CD4-positive, alpha-beta T cell treated with Interleukin-17A for 1 hour (primary cell): ENCODE measurements around the gene TNFRSF11A.

Experiments used
- DNase-seq: peaks from one replicate; pipeline ENCODE4 v3.0.0-alpha.2; 2020

The TNFRSF11A gene

GRCh38 chr18:62325806-62326645 lies 916 bp downstream of the TNFRSF11A start:
- peak; percentile 9 for DNase-seq

GRCh38 chr18:62326646-62327348 lies 1.7 kb downstream of the TNFRSF11A start:
- no peak for DNase-seq

GRCh38 chr18:62327977-62328376 lies 2.9 kb downstream of the TNFRSF11A start:
- DNase-seq = no peak

- no peak for DNase-seq
Observed at GRCh38 chr18:62328586-62329525, 3.7 kb downstream of the TNFRSF11A start.

GRCh38 chr18:62329691-62330454 lies 4.8 kb downstream of the TNFRSF11A start:
- DNase-seq = no peak

- DNase-seq = no peak
Observed at GRCh38 chr18:62330650-62331049, 5.5 kb downstream of the TNFRSF11A start.

- no peak for DNase-seq
Observed at GRCh38 chr18:62331581-62332356, 6.7 kb downstream of the TNFRSF11A start.

GRCh38 chr18:62332431-62332830 lies 7.3 kb downstream of the TNFRSF11A start:
- no peak for DNase-seq

GRCh38 chr18:62332964-62333695 lies 8.0 kb downstream of the TNFRSF11A start:
- no peak for DNase-seq

- DNase-seq = no peak
Observed at GRCh38 chr18:62334120-62334519, 9.0 kb downstream of the TNFRSF11A start.

GRCh38 chr18:62335494-62335893 lies 10.4 kb downstream of the TNFRSF11A start:
- DNase-seq = no peak

GRCh38 chr18:62336618-62337017 lies 11.5 kb downstream of the TNFRSF11A start:
- DNase-seq = no peak

- DNase-seq = no peak
Observed at GRCh38 chr18:62337336-62337735, 12.2 kb downstream of the TNFRSF11A start.

- no peak for DNase-seq
Observed at GRCh38 chr18:62338446-62339105, 13.5 kb downstream of the TNFRSF11A start.

GRCh38 chr18:62339106-62339988 lies 14.2 kb downstream of the TNFRSF11A start:
- no peak for DNase-seq

- DNase-seq = no peak
Observed at GRCh38 chr18:62340996-62341395, 15.9 kb downstream of the TNFRSF11A start.

GRCh38 chr18:62341473-62341872 lies 16.4 kb downstream of the TNFRSF11A start:
- DNase-seq = no peak

GRCh38 chr18:62342884-62343283 lies 17.8 kb downstream of the TNFRSF11A start:
- no peak for DNase-seq

GRCh38 chr18:62343316-62343715 lies 18.2 kb downstream of the TNFRSF11A start:
- DNase-seq = no peak
